HepG2 (cell line): ENCODE measurements around the gene P3H4. TPM values are rescaled to one million over a fixed set of nuclear protein-coding genes. Genes with fewer than 3 reads are reported as not detected.

Experiments
- HNRNPH1 ChIP-seq: fragments of 200-400 bp; formaldehyde crosslinking; optimal IDR thresholded peaks from 2 replicates; pipeline ENCODE3; 2017; ENCODE audit warnings: mild to moderate bottlenecking, low read depth, low read length
- SALL1 ChIP-seq: sonication (generic); formaldehyde crosslinking; IDR thresholded peaks from 2 replicates; pipeline ENCODE4 v1.8.0; 2022; ENCODE audit warnings: mild to moderate bottlenecking, missing genetic modification reagents
- SMAD3 ChIP-seq: sonication (generic); formaldehyde crosslinking; IDR thresholded peaks from 2 replicates; pipeline ENCODE4 v1.4.0; 2020; ENCODE audit warnings: missing genetic modification reagents
- ZMYM3 ChIP-seq: sonication (generic); formaldehyde crosslinking; IDR thresholded peaks from 2 replicates; pipeline ENCODE4 v1.5.1; 2020; ENCODE audit warnings: mild to moderate bottlenecking, missing genetic modification reagents
- ZNF556 ChIP-seq: sonication (generic); formaldehyde crosslinking; IDR thresholded peaks from 2 replicates; pipeline ENCODE4 v1.4.0; 2020; ENCODE audit warnings: mild to moderate bottlenecking, missing genetic modification reagents, borderline replicate concordance
- ZNF577 ChIP-seq: sonication (generic); formaldehyde crosslinking; IDR thresholded peaks from 2 replicates; pipeline ENCODE4 v1.4.0; 2020; ENCODE audit warnings: mild to moderate bottlenecking, low read depth, missing genetic modification reagents, borderline replicate concordance
- ZNF672 ChIP-seq: sonication (generic); formaldehyde crosslinking; IDR thresholded peaks from 2 replicates; pipeline ENCODE4 v1.8.1; 2022; ENCODE audit warnings: missing genetic modification reagents
- polyA plus RNA-seq, 8 experiments: library from polyadenylated mRNA; depleted of rRNA in 3 of 8; stranded (reverse) in 7 of 8; unstranded in 1 of 8; fragments of >200 nt; fragmentation: Illumina TruSeq in 4 of 8; extraction: Trizol in 4 of 8; gene quantifications; 2 replicates each; pipeline versions ENCODE4 v1.2.1 to v1.2.3, GENCODE V29; 2011 to 2016; ENCODE audit warnings: low read depth in 4 of 8, missing spikeins in 1 of 8, mixed read lengths in 1 of 8; ENCODE audit not compliant: insufficient read depth in 1 of 8
- total RNA-seq, 5 experiments: library from RNA; depleted of rRNA; stranded (reverse); fragments of >200 nt; fragmentation: Illumina TruSeq; extraction: Trizol; gene quantifications; 2 replicates each; pipeline ENCODE4 v1.2.3, GENCODE V29; 2016; ENCODE audit warnings: low read depth in 1 of 5
- TF ChIP-seq, protein P1 (sequence below): sonication (generic); formaldehyde crosslinking; IDR thresholded peaks from 2 replicates; pipeline ENCODE4 v1.4.0; 2020; ENCODE audit warnings: missing genetic modification reagents
- TF ChIP-seq, protein P2 (sequence below): IDR thresholded peaks from 2 replicates; pipeline ENCODE4 v1.6.1; 2012; ENCODE audit warnings: inconsistent platforms
- TF ChIP-seq, protein P3 (sequence below): sonication (generic); formaldehyde crosslinking; IDR thresholded peaks from 2 replicates; pipeline ENCODE4 v1.5.1; 2020; ENCODE audit warnings: mild to moderate bottlenecking, moderate library complexity, missing genetic modification reagents
- TF ChIP-seq, protein P4 (sequence below): sonication (generic); formaldehyde crosslinking; IDR thresholded peaks from 2 replicates; pipeline ENCODE4 v1.4.0; 2020; ENCODE audit warnings: missing genetic modification reagents
- TF ChIP-seq, protein P5 (sequence below): sonication (generic); formaldehyde crosslinking; IDR thresholded peaks from 2 replicates; pipeline ENCODE4 v1.9.0; 2021; ENCODE audit warnings: missing genetic modification reagents, mild to moderate bottlenecking, borderline replicate concordance
- TF ChIP-seq, protein P6 (sequence below): sonication (generic); formaldehyde crosslinking; conservative IDR thresholded peaks from 2 replicates; pipeline ENCODE4 v1.4.0; 2020; ENCODE audit warnings: missing genetic modification reagents

Gene P3H4
- total and polyA plus RNA-seq, 2 of the 13 experiments (the other 11 are each of a cell fraction or from before 2014, with no cell fraction given) = 37.1 to 50.6 TPM

DNA sequence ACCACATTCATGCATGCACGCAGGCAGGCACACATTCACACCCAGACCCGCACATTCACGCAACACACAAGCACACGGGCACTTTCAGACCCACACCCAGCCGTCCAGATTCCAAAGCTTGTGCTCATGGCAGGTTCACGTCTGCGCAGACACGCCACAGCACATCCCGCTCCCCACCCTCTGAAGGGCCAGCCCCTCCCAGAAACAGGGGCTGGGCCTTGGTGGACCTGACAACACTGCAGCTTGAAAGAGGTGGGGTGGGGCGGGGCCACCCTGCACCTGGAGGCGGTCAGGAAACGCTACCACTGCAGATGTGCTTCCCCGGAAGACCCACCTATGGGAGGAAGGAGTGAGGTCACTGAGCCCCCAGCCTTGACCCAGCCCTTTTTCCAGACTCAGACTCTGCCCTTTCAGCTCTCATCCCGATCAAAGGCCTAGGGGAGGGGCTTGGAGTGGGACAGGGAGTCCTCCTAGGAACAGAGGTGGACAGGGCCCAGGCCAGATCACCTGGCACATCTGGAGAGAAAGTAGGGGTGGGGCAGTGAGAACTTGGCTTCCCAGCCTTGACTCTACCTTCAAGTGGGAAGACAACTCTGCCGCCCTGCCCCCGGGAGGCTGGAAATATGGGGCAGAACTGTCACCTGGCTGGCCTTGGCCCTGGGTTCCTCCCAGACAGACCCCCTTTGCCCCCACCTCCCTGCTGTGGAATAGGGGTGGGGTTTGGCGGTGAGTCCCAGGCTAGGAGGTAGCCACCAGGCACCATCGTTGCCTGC, 11.0 kb downstream of the P3H4 start (continued):
- TF ChIP-seq, protein P1, sequence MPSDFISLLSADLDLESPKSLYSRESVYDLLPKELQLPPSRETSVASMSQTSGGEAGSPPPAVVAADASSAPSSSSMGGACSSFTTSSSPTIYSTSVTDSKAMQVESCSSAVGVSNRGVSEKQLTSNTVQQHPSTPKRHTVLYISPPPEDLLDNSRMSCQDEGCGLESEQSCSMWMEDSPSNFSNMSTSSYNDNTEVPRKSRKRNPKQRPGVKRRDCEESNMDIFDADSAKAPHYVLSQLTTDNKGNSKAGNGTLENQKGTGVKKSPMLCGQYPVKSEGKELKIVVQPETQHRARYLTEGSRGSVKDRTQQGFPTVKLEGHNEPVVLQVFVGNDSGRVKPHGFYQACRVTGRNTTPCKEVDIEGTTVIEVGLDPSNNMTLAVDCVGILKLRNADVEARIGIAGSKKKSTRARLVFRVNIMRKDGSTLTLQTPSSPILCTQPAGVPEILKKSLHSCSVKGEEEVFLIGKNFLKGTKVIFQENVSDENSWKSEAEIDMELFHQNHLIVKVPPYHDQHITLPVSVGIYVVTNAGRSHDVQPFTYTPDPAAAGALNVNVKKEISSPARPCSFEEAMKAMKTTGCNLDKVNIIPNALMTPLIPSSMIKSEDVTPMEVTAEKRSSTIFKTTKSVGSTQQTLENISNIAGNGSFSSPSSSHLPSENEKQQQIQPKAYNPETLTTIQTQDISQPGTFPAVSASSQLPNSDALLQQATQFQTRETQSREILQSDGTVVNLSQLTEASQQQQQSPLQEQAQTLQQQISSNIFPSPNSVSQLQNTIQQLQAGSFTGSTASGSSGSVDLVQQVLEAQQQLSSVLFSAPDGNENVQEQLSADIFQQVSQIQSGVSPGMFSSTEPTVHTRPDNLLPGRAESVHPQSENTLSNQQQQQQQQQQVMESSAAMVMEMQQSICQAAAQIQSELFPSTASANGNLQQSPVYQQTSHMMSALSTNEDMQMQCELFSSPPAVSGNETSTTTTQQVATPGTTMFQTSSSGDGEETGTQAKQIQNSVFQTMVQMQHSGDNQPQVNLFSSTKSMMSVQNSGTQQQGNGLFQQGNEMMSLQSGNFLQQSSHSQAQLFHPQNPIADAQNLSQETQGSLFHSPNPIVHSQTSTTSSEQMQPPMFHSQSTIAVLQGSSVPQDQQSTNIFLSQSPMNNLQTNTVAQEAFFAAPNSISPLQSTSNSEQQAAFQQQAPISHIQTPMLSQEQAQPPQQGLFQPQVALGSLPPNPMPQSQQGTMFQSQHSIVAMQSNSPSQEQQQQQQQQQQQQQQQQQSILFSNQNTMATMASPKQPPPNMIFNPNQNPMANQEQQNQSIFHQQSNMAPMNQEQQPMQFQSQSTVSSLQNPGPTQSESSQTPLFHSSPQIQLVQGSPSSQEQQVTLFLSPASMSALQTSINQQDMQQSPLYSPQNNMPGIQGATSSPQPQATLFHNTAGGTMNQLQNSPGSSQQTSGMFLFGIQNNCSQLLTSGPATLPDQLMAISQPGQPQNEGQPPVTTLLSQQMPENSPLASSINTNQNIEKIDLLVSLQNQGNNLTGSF (CRISPR knock-in tag) = no peak; the same call in 1 of the 2 replicates
- TF ChIP-seq, protein P2, sequence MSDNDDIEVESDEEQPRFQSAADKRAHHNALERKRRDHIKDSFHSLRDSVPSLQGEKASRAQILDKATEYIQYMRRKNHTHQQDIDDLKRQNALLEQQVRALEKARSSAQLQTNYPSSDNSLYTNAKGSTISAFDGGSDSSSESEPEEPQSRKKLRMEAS = peak; percentile 39
- no peak for TF ChIP-seq HNRNPH1
- TF ChIP-seq, protein P3, sequence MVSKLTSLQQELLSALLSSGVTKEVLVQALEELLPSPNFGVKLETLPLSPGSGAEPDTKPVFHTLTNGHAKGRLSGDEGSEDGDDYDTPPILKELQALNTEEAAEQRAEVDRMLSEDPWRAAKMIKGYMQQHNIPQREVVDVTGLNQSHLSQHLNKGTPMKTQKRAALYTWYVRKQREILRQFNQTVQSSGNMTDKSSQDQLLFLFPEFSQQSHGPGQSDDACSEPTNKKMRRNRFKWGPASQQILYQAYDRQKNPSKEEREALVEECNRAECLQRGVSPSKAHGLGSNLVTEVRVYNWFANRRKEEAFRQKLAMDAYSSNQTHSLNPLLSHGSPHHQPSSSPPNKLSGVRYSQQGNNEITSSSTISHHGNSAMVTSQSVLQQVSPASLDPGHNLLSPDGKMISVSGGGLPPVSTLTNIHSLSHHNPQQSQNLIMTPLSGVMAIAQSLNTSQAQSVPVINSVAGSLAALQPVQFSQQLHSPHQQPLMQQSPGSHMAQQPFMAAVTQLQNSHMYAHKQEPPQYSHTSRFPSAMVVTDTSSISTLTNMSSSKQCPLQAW (CRISPR knock-in tag) = peak; percentile 95
- TF ChIP-seq, protein P4, sequence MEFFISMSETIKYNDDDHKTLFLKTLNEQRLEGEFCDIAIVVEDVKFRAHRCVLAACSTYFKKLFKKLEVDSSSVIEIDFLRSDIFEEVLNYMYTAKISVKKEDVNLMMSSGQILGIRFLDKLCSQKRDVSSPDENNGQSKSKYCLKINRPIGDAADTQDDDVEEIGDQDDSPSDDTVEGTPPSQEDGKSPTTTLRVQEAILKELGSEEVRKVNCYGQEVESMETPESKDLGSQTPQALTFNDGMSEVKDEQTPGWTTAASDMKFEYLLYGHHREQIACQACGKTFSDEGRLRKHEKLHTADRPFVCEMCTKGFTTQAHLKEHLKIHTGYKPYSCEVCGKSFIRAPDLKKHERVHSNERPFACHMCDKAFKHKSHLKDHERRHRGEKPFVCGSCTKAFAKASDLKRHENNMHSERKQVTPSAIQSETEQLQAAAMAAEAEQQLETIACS (CRISPR knock-in tag) = no peak
- no peak; the same call in 1 of the 2 replicates for TF ChIP-seq ZNF672 (CRISPR knock-in tag)
- TF ChIP-seq SALL1 (CRISPR knock-in tag) = peak; percentile 74
- TF ChIP-seq, protein P5, sequence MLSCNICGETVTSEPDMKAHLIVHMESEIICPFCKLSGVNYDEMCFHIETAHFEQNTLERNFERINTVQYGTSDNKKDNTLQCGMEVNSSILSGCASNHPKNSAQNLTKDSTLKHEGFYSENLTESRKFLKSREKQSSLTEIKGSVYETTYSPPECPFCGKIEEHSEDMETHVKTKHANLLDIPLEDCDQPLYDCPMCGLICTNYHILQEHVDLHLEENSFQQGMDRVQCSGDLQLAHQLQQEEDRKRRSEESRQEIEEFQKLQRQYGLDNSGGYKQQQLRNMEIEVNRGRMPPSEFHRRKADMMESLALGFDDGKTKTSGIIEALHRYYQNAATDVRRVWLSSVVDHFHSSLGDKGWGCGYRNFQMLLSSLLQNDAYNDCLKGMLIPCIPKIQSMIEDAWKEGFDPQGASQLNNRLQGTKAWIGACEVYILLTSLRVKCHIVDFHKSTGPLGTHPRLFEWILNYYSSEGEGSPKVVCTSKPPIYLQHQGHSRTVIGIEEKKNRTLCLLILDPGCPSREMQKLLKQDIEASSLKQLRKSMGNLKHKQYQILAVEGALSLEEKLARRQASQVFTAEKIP = no peak
- TF ChIP-seq ZNF556 (CRISPR knock-in tag) = no peak; the same call in 1 of the 2 replicates
- TF ChIP-seq SMAD3 (CRISPR knock-in tag) = no peak
- TF ChIP-seq ZMYM3 = no peak
- no peak for TF ChIP-seq ZNF577 (CRISPR knock-in tag)
- TF ChIP-seq, protein P6, sequence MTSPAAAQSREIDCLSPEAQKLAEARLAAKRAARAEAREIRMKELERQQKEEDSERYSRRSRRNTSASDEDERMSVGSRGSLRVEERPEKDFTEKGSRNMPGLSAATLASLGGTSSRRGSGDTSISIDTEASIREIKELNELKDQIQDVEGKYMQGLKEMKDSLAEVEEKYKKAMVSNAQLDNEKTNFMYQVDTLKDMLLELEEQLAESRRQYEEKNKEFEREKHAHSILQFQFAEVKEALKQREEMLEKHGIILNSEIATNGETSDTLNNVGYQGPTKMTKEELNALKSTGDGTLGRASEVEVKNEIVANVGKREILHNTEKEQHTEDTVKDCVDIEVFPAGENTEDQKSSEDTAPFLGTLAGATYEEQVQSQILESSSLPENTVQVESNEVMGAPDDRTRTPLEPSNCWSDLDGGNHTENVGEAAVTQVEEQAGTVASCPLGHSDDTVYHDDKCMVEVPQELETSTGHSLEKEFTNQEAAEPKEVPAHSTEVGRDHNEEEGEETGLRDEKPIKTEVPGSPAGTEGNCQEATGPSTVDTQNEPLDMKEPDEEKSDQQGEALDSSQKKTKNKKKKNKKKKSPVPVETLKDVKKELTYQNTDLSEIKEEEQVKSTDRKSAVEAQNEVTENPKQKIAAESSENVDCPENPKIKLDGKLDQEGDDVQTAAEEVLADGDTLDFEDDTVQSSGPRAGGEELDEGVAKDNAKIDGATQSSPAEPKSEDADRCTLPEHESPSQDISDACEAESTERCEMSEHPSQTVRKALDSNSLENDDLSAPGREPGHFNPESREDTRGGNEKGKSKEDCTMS (CRISPR knock-in tag) = no peak
